CD4-positive, alpha-beta T cell treated with Interleukin-15 for 4 hours (primary cell): ENCODE data around the gene XRCC1.
A peak's percentile ranks its signal among the peaks of the same experiment; 100 is the strongest.

Experiments used
- DNase-seq: peaks from one replicate; pipeline ENCODE4 v3.0.0-alpha.2; 2020; ENCODE audit warnings: low spot score

XRCC1 gene, protein sequence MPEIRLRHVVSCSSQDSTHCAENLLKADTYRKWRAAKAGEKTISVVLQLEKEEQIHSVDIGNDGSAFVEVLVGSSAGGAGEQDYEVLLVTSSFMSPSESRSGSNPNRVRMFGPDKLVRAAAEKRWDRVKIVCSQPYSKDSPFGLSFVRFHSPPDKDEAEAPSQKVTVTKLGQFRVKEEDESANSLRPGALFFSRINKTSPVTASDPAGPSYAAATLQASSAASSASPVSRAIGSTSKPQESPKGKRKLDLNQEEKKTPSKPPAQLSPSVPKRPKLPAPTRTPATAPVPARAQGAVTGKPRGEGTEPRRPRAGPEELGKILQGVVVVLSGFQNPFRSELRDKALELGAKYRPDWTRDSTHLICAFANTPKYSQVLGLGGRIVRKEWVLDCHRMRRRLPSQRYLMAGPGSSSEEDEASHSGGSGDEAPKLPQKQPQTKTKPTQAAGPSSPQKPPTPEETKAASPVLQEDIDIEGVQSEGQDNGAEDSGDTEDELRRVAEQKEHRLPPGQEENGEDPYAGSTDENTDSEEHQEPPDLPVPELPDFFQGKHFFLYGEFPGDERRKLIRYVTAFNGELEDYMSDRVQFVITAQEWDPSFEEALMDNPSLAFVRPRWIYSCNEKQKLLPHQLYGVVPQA

DNA sequence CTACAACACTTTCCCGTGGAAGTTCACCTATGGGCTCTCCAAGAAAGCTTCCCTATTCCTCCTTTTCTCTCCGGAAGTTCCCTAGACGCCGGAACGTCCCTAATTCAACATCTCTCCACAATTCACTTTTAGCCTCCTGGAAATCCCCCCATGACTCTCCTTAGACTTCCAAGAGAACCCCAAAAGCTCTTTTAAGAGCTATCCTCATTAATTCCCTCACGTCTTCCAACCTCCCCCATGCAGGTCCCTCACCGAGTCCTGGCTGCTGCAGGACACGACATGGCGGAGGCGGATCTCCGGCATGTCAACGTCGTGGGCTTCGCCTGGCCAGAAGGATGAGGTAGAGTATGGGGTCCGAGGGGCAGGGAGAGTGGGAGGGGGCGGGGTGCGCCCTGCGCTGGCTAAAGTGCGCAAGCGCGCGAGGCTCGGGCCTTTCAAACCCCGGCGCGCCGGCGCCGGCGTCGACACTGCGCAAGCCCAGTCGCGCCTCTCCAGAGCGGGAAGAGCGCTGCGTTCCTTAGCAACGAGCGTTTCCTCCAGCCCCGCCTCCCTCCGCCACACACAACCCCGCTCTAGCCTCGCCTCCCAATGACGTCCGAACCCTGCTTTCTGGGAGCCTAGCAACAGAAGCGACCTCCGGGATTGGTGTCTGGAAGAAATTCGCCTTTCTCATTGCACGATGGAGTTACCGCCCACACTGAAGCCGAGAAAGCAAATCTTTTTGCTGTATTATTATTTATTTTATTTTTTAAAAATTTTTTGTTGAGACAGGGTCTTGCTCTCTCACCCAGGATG, at the start of gene XRCC1, which contains the start of gene PINLYP:
XRCC1 (minus strand) TSS at position 372 of the 795 bp plus-strand sequence; CDS start at position 303, 69 bp downstream.
PINLYP (plus strand) TSS at position 646 of the 795 bp plus-strand sequence. CDS start 1,391 bp downstream, outside the sequence.
- peak; percentile 97 for DNase-seq

DNA sequence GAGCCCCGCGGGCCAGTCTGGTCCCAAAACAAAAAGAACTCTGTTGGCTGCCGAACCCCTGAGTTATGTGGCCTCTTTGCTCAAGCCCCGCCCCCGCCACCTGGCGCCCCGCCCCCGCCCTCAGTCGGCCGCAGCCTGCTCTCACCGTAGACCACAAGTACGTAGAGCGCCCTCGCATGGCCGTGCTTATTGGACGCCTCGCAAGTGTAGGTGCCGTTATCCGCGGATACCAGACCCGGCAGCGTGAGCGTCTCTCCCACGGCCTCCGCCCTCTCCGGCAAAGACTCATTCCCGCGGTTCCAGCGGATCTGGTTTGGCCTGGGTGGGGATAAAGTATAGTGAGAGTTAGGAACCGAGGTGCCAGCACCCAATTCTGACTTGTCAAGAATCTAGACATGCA, 49.6 kb upstream of the XRCC1 start:
- peak; percentile 84 for DNase-seq

DNA sequence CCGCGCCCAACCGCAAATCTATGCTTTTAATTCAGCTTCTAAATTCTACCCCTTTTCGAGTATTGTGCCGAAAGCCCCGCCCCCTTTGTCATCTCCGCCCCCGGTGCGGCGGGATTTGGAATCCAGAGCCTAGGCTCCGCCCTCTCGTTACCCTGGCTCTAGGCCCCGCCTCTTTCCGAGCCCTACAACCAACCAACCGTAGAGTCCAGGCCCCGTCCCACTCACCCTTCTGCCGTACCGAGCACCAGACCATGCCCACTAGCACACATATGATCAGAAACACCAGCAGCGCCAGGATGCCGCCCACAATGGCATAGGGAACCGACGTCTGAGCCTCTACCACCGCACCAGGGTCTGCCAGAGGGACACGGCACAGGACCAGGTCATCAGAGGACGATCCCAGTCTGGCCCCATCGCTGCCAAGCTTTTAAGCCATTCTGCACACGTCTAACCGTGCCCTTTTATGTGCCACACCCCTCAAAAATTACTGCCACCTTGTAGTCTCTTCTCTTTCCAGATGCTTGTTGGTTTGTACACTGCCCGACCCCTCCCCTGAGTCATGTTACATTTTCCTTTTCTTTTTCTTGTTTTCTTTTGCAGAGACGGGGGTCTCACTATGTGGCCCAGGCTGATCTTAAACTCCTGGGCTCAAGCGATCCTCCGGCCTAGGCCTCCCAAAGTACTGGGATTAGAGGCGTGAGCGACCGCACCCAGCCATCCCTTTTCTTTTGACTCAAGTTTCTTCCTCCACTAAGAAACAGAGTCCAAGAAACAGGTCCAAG, 48.8 kb upstream of the XRCC1 start:
- DNase-seq, result no peak

- DNase-seq, result no peak
Observed at GRCh38 chr19:43622956-43623355, 47.6 kb upstream of the XRCC1 start.

DNA sequence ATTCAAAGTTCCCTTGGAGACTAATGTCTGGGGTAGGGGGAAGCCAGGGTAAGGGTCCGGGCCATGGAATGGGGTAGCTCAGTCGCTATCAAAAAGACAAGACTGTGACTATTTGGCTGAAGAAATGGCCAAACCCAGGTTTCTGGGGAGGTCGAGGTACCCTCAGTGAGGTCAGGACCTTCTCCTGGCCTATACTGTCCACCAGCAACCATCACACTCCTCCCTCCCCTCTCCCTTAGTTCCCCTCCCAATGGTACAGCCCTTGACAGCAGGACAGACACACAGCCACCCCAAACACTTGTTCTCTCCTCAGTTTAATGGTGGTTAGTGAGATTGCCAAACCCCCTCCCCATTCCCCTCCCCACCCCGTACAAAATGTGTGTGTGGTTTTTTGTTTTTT, 46.7 kb upstream of the XRCC1 start:
- DNase-seq, result no peak

- no peak for DNase-seq
Observed at GRCh38 chr19:43620061-43621001, 45.0 kb upstream of the XRCC1 start.

DNA sequence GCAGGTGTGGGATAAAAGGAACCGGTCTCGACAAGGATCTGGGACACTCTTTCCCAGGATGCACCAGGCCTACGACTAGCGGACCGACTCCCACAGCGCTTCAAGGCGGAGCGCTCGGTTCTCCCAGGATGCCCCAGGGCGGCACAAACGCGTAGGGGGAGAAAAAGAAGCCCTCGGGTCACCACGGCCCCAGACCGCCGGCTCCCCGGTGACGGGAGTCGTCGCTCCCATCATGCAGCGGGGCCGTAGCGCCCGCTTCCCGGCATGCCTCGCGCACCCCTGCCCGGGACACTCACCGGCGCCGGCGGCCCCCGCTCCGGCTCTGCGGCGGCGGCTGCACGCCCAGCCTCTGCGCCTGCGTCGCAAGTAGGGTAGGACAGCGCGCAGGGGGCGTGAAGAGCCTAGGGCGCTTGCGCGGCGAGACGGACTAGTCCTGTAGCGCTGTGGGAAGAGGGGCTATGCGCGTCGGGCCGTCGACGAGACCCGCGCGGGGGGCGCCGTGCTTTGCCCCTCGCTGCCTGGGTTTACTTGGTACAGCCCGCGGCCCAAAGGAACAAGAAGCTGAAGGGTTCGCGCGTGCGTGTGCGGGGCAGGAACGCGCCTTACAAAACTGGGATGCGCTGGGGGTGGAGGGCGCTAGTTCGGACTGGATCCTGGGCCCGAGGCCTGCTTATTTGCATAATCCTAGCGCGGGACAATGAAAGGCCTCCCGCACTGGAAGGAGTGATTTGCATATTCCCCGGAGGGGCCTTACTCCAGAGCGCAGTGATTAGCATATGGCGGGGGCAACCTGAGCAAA, 44.1 kb upstream of the XRCC1 start, which contains the start of gene ZNF428:
ZNF428 (minus strand) TSS at position 368 of the 799 bp plus-strand sequence. CDS start 5,325 bp downstream, outside the sequence.
- peak; percentile 87 for DNase-seq

DNA sequence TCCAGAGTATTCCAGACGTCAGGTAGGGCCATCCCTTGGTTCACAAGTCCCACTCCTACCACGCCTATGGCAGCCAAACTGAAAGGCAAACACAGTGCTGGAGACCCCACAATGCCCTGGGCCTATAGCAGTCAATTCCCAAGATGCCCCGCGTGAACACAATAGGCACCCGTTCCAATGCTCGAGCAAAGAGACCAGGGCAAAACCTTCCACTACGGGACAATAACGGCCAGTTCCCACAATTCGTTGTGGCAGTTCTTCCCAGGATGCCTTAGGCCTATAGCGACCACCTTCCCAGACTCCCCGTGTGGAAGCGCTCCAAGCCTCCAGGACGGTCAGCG, 43.6 kb upstream of the XRCC1 start:
- DNase-seq, result peak; percentile 27

GRCh38 chr19:43616954-43617353, 41.6 kb upstream of the XRCC1 start:
- no peak for DNase-seq

- DNase-seq, result no peak
Observed at GRCh38 chr19:43616306-43616705, 41.0 kb upstream of the XRCC1 start.

DNA sequence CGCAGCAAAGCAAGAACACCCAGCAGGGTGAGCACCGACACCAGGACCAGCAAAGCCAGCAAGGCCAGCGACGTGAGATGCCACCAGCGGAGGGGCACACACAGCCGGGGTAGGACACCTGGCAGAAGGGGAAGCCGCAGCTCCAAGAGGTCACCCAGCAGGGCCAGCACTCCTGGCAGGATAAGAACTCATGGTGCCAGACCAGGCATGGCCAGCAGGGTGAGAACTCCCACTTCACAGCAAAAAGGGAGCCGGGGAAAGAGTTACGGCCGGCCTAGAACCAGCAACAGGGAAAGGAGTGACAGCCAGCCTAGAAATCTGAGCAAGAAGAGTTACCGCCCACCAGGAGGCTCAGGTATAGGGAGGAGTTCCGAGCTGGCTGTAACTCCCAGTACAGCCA, 37.0 kb upstream of the XRCC1 start:
- DNase-seq, result no peak

GRCh38 chr19:43611788-43612187, 36.5 kb upstream of the XRCC1 start, which contains the start of gene SRRM5:
SRRM5 (plus strand) TSS chr19:43612088; CDS start chr19:43612122, 34 bp downstream.
- no peak for DNase-seq

- DNase-seq, result no peak
Observed at GRCh38 chr19:43610493-43610892, 35.2 kb upstream of the XRCC1 start.

- DNase-seq, result no peak
Observed at GRCh38 chr19:43609872-43610271, 34.5 kb upstream of the XRCC1 start.

DNA sequence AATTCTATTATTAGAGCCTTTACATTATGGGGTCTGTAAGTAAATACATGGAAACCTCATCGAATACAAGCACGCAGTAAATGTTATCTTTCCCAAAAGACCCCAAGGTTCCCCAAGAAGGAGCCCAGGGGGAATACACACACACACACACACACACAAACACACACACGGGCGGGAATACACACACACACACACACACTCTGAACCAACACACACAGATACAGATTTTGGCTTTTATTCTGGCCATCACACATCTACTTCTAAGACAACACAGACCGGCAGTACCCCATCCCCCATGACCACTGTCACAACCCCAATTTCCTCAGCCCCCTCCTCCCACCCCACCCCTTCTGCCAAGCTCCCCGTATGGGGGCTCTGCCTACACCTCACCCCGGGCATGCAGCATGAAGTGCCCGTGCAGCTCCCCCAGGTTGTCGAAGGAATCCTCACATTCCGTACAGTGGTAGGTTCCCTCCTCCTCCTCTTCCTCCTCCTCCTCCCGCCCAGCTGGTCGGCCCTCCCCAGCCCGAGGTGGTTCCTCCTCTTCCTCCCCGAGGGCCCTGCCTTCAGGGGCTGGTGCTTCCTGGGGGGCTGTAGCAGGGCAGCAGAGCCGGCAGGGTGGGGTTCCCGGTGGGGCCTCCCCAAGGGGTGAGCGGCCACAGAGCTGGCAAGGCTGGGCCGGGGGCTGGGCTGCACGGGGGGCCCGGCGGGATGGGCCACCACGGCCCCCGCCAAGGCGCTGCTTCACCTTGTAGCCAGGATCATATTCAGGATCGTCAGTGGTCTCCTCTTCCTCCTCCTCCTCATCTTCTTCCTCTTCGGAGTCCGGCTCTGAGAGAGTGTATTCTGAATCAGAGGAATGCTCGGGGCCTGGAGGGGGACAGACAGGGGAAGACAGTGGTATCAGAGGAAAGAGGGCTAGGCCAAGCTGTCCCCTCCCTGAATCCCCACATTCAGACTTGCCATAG, 32.2 kb upstream of the XRCC1 start:
- no peak for DNase-seq

GRCh38 chr19:43606569-43607229, 31.4 kb upstream of the XRCC1 start:
- DNase-seq, result no peak

- DNase-seq, result no peak
Observed at GRCh38 chr19:43605875-43606568, 30.7 kb upstream of the XRCC1 start.
